CD4-positive, alpha-beta T cell treated with Interferon alpha-2 for 1 hour (primary cell): ENCODE measurements around the gene ACP6.
A peak's percentile ranks its signal among the peaks of the same experiment; 100 is the strongest.
"Not testable (repeated sequence)": the region's sequence is repeated elsewhere in the genome, so short reads cannot be mapped to it uniquely, and the experiment has no call there.

Source experiments
- DNase-seq, 2 donors: peaks; one replicate each; pipeline ENCODE4 v3.0.0-alpha.2; 2020 to 2022

ACP6 gene

GRCh38 chr1:147618771-147619170 lies 51.6 kb downstream of the ACP6 start:
- DNase-seq: no peak

GRCh38 chr1:147618077-147618569 lies 52.2 kb downstream of the ACP6 start:
- peak in 1 of 2 donors; percentile 59 for DNase-seq

GRCh38 chr1:147614966-147615365 lies 55.4 kb downstream of the ACP6 start:
- DNase-seq: not testable (repeated sequence)

- DNase-seq: no peak
These were observed 56.8 kb downstream of the ACP6 start for GRCh38 chr1:147613506-147613905.

- DNase-seq: no peak
These were observed 58.0 kb downstream of the ACP6 start for GRCh38 chr1:147612366-147612765.

- DNase-seq: no peak
These were observed 58.7 kb downstream of the ACP6 start for GRCh38 chr1:147611586-147611985.

GRCh38 chr1:147611021-147611426 lies 59.3 kb downstream of the ACP6 start:
- DNase-seq: no peak

- DNase-seq: no peak
These were observed 61.0 kb downstream of the ACP6 start for GRCh38 chr1:147609358-147609757.

GRCh38 chr1:147608596-147608995 lies 61.7 kb downstream of the ACP6 start:
- DNase-seq: no peak

GRCh38 chr1:147605591-147605990 lies 64.7 kb downstream of the ACP6 start:
- no peak for DNase-seq

- no peak for DNase-seq
These were observed 66.3 kb downstream of the ACP6 start for GRCh38 chr1:147603986-147604385.

GRCh38 chr1:147600119-147601111 lies 69.9 kb downstream of the ACP6 start:
- no peak for DNase-seq

GRCh38 chr1:147599362-147600118 lies 70.8 kb downstream of the ACP6 start:
- peak; percentile 96 to 97 for DNase-seq

GRCh38 chr1:147598621-147599361 lies 71.5 kb downstream of the ACP6 start:
- peak in 1 of 2 donors; percentile 30 for DNase-seq

GRCh38 chr1:147597010-147597409 lies 73.3 kb downstream of the ACP6 start:
- DNase-seq: no peak
